Adrenal gland (tissue), 12 donors: ENCODE measurements around the gene CARD9. TPM values are rescaled to one million over a fixed set of nuclear protein-coding genes. Genes with fewer than 3 reads are reported as not detected.

ENCODE experiments used
- DNase-seq, 7 donors: peaks; one replicate each; pipeline ENCODE4 v3.0.0-alpha.2; 2019 to 2020
- H3K27ac ChIP-seq, 5 donors: fragments of 200-600 bp; sonication (generic) in 4 of 5; 1 replicate in 3 of 5; 2 replicates in 2 of 5; pipeline versions ENCODE4 v1.5.1 to v1.8.0; 2016 to 2020; ENCODE audit warnings: mild to moderate bottlenecking in 1 of 5
- H3K27me3 ChIP-seq: fragments of 200-600 bp; 2 replicates; pipeline ENCODE4 v1.8.0; 2021
- H3K36me3 ChIP-seq, 2 donors: fragments of 200-600 bp; replicated peaks in 1 of 2; 1 replicate in 1 of 2; 2 replicates in 1 of 2; pipeline versions ENCODE4 v1.5.1 to v1.8.0; 2018 to 2022
- H3K4me1 ChIP-seq, 2 donors: fragments of 200-600 bp; replicated peaks in 1 of 2; 1 replicate in 1 of 2; 2 replicates in 1 of 2; pipeline versions ENCODE4 v1.5.1 to v1.8.0; 2018 to 2021
- H3K4me3 ChIP-seq, 4 donors: fragments of 200-600 bp; sonication (generic) in 3 of 4; one replicate each; pipeline ENCODE4 v1.5.1; 2016 to 2018
- H3K9me3 ChIP-seq, 3 donors: fragments of 200-600 bp; sonication (generic) in 1 of 3; replicated peaks in 1 of 3; 1 replicate in 2 of 3; 2 replicates in 1 of 3; pipeline versions ENCODE4 v1.5.1 to v1.8.0; 2016 to 2021
- CTCF ChIP-seq, 6 experiments: fragments of 450-650 bp in 4 of 6; fragments of 200-600 bp in 2 of 6; sonication (generic) in 1 of 6; IDR thresholded peaks; 1 replicate in 5 of 6; 2 replicates in 1 of 6; pipeline versions ENCODE4 v1.5.1 to v1.8.0; 2016 to 2021; ENCODE audit warnings: antibody characterized with exemption in 6 of 6, mild to moderate bottlenecking in 2 of 6, moderate library complexity in 1 of 6
- POLR2A ChIP-seq, 2 donors: fragments of 450-650 bp; IDR thresholded peaks; one replicate each; pipeline ENCODE4 v1.6.1; 2017; ENCODE audit warnings: antibody characterized with exemption in 2 of 2, mild to moderate bottlenecking in 2 of 2, moderate library complexity in 1 of 2
- WGBS, 4 donors: extraction: QIAGEN DNeasy Blood & Tissue Kit in 2 of 4; methylation state at CpG; one replicate each; pipeline versions ENCODE4 v1.1.5 to v1.1.7; 2013 to 2017; 5-methylcytosine and 5-hydroxymethylcytosine counted together
- intact Hi-C, 2 donors: fragments of 100-400 bp; cut with DNase I; formaldehyde crosslinking; loops; one replicate each; pipeline versions ENCODE4 v1.14.1 to v1.15.0; 2022 to 2023
- polyA plus RNA-seq, 3 donors: library from polyadenylated mRNA; stranded (reverse); fragments of 200-250 nt in 2 of 3; fragments of 350-450 nt in 1 of 3; fragmentation: Illumina TruSeq in 1 of 3; extraction: RNeasy Lipid Tissue Mini Kit (QIAGEN cat#74804) in 1 of 3; gene quantifications; one replicate each; pipeline ENCODE4 v1.2.3, GENCODE V29; 2013 to 2014
- total RNA-seq, 9 donors: library from RNA; depleted of rRNA in 4 of 9; stranded (reverse); fragments of >200 nt in 4 of 9; fragments of 120-200 nt in 1 of 9; fragmentation: NEBNext Ultra II Directional in 1 of 9; extraction: Animal tissue kit (Norgen Biotek cat#: 25700) in 1 of 9; gene quantifications; one replicate each; pipeline versions ENCODE4 v1.1.0 to v1.2.4, GENCODE V29; 2013 to 2023
- donor health status: healthy with polysubstance abuse.
- donor health status: Bipolar disorder and iron deficiency.
- donor health status: DM: yes; HTN: yes; CAD: no.
- donor health status: DM: no; HTN: no; CAD: no.
- donor health status: DM: no; HTN: no; CAD: no.
- donor health status: DM: yes; HTN: yes; CAD: no.

CARD9 gene
- total and polyA plus RNA-seq, 12 donors: 0.35 to 10.6 (median 4.0) TPM

GRCh38 chr9:136337416-136338395, 35.8 kb downstream of the CARD9 start:
- no peak for DNase-seq
- intact Hi-C loops: loop anchor here (5.0 kb wide), 1 partner anchor 65 kb away; the partner anchor contains the start of gene SNAPC4 (in 2 of the 2)
- peaks cover 7 to 18% of the 10 kb centered on the region in 2 donors for H3K4me1 ChIP-seq
- H3K27me3 ChIP-seq: no peaks in the 10 kb centered on the region
- no peak for TF ChIP-seq POLR2A (IDR thresholded peaks at IDR 0.05)
- TF ChIP-seq CTCF (IDR thresholded peaks at IDR 0.05): no peak
- H3K4me3 ChIP-seq: no peak overlapping the region
- peaks cover 0 to 6% of the 10 kb centered on the region in 2 donors for H3K36me3 ChIP-seq
- H3K27ac ChIP-seq: no peak overlapping the region
- 91 to 93% (median 92%) methylated on average over 19 to 43 of the region's 43 CpGs for WGBS, 4 donors
- no peaks in the 10 kb centered on the region for H3K9me3 ChIP-seq

- Histone ChIP-seq H3K4me3 (no peak overlapping the region), H3K9me3 (no peaks in the 10 kb centered on the region), H3K36me3 (peaks cover 0 to 6% of the 10 kb centered on the region in 2 donors), H3K4me1 (peaks cover 0 to 10% of the 10 kb centered on the region in 2 donors), H3K27ac (no peak overlapping the region), H3K27me3 (no peaks in the 10 kb centered on the region)
- WGBS, 4 donors: 90 to 100% (median 96%) methylated on average over 5 to 23 of the region's 23 CpGs; no CpG with 5 or more reads in 1 of the 4 donors
- DNase-seq: no peak
- TF ChIP-seq CTCF (IDR thresholded peaks at IDR 0.05): no peak
- no peak for TF ChIP-seq POLR2A (IDR thresholded peaks at IDR 0.05)
- intact Hi-C loops: loop anchor here (5.0 kb wide), 1 partner anchor 65 kb away; the partner anchor contains the start of gene SNAPC4 (in 2 of the 2)
These were observed 36.6 kb downstream of the CARD9 start for GRCh38 chr9:136336881-136337280.

- Histone ChIP-seq H3K4me3 (no peak overlapping the region), H3K36me3 (peaks cover 0 to 6% of the 10 kb centered on the region in 2 donors), H3K4me1 (peaks cover 0 to 4% of the 10 kb centered on the region in 2 donors), H3K27me3 (no peaks in the 10 kb centered on the region), H3K27ac (no peak overlapping the region), H3K9me3 (no peaks in the 10 kb centered on the region)
- WGBS, 4 donors: 83 to 92% (median 88%) methylated on average over 11 to 30 of the region's 30 CpGs
- no peak for TF ChIP-seq CTCF (IDR thresholded peaks at IDR 0.05)
- TF ChIP-seq POLR2A (IDR thresholded peaks at IDR 0.05): no peak
- intact Hi-C loops: loop anchor here (5.0 kb wide), 1 partner anchor 66 kb away; the partner anchor contains the start of gene SNAPC4 (in 2 of the 2)
- peak in 1 of 7 donors; percentile 58 for DNase-seq
These were observed 37.2 kb downstream of the CARD9 start for GRCh38 chr9:136336156-136336870.
